ENCODE data around the gene ECEL1. TPM values are rescaled to one million over a fixed set of nuclear protein-coding genes. Genes with fewer than 3 reads are reported as not detected.

Gene ECEL1
- total RNA-seq, 1 experiment from 2014 or later: 23.3 TPM

- no peak for DNase-seq (ENCODE audit: low spot score)
- Mint-ChIP-seq H3K4me1 (peaks cover 7% of the 10 kb centered on the region; the same call in 1 of the 2 replicates), H3K9me3 (no peaks in the 10 kb centered on the region), H3K27me3 (ENCODE audit: low read depth) (peaks cover 38% of the 10 kb centered on the region), H3K36me3 (no peaks in the 10 kb centered on the region), H3K27ac (no peak overlapping the region), H3K4me3 (no peak overlapping the region)
- no peak for TF ChIP-seq PREB (CRISPR knock-in tag; IDR thresholded peaks at IDR 0.05; ENCODE audit: borderline replicate concordance)
- no peak for TF ChIP-seq MYBL2 (CRISPR knock-in tag; IDR thresholded peaks at IDR 0.05)
- no peak for TF ChIP-seq TP53 (CRISPR knock-in tag; IDR thresholded peaks at IDR 0.05)
- no peak for TF ChIP-seq OVOL2 (CRISPR knock-in tag; IDR thresholded peaks at IDR 0.05; ENCODE audit: borderline replicate concordance)
- no peak for TF ChIP-seq NR2C2 (CRISPR knock-in tag; IDR thresholded peaks at IDR 0.05)
- no peak for TF ChIP-seq IRF1 (CRISPR knock-in tag; IDR thresholded peaks at IDR 0.05)
- POLR2A ChIA-PET: no interaction called here
- CTCF ChIA-PET: interaction anchor here (0.9 to 6.5 kb wide), 16 partner anchors 10 to 193 kb away, joined by 3 to 104 read pairs (median 28); partner anchors contain the start of gene CHRNG
- ATAC-seq: no peak
Measured at GRCh38 chr2:232520489-232520888, 32.9 kb upstream of the ECEL1 start.

- CTCF ChIA-PET: interaction anchor here (0.9 to 6.5 kb wide), 13 partner anchors 9 to 184 kb away, joined by 3 to 104 read pairs (median 40); partner anchors contain the start of genes CHRNG and ECEL1
- POLR2A ChIA-PET: no interaction called here
Measured at GRCh38 chr2:232519581-232520438, 32.2 kb upstream of the ECEL1 start, which contains the start of gene PRSS56. TSS of gene PRSS56 (plus strand) at chr2:232520388. CDS start at chr2:232520599, 211 bp downstream.

More at GRCh38 chr2:232519581-232520438, 32.2 kb upstream of the ECEL1 start, which contains the start of gene PRSS56:
- ATAC-seq (no peak), DNase-seq (ENCODE audit: low spot score) (no peak)
- Mint-ChIP-seq H3K36me3 (no peaks in the 10 kb centered on the region), H3K27ac (peak within 1 kb of the TSS; percentile 31), H3K27me3 (ENCODE audit: low read depth) (peaks cover 38% of the 10 kb centered on the region), H3K9me3 (no peaks in the 10 kb centered on the region), H3K4me1 (peaks cover 10% of the 10 kb centered on the region; the same call in 1 of the 2 replicates), H3K4me3 (no peak within 1 kb of the TSS)
- TF ChIP-seq ZNF423 (CRISPR knock-in tag; IDR thresholded peaks at IDR 0.05): no peak
- no peak for TF ChIP-seq ZNF425 (CRISPR knock-in tag; conservative IDR thresholded peaks at IDR 0.05)
- TF ChIP-seq HMGXB4 (CRISPR knock-in tag; IDR thresholded peaks at IDR 0.05): no peak
- no peak for TF ChIP-seq AFF4 (CRISPR knock-in tag; IDR thresholded peaks at IDR 0.05; ENCODE audit: borderline replicate concordance)
- TF ChIP-seq ETV6 (CRISPR knock-in tag; IDR thresholded peaks at IDR 0.05): no peak
- no peak for TF ChIP-seq E2F5 (CRISPR knock-in tag; IDR thresholded peaks at IDR 0.05)
- no peak for TF ChIP-seq ELF4 (CRISPR knock-in tag; IDR thresholded peaks at IDR 0.05; ENCODE audit: low read depth)
- TF ChIP-seq FOXP4 (CRISPR knock-in tag; IDR thresholded peaks at IDR 0.05): no peak
- TF ChIP-seq ESRRA (CRISPR knock-in tag; IDR thresholded peaks at IDR 0.05; ENCODE audit: borderline replicate concordance): no peak
